ENCODE measurements around the gene LEPR.

GRCh38 chr1:65425006-65425405 is 4.5 kb downstream of the LEPR start:
- TF ChIP-seq EZH2 (IDR thresholded peaks at IDR 0.05) (no peak), POLR2AphosphoS5 (IDR thresholded peaks at IDR 0.05; ENCODE audit: borderline replicate concordance, low read depth, low read length) (no peak)

Data from SK-N-MC (cell line).